Nephron (organoid): ENCODE data around the gene OLA1.

Experiments
- H3K27ac Mint-ChIP-seq, 3 experiments: 2 replicates each; pipeline ENCODE4 v1.8.0; 2020; ENCODE audit warnings: mixed read lengths in 3 of 3, mild to moderate bottlenecking in 2 of 3, moderate library complexity in 1 of 3
- H3K27me3 Mint-ChIP-seq: 2 replicates; pipeline ENCODE4 v1.8.0; 2021; ENCODE audit warnings: low read depth, mild to moderate bottlenecking, moderate library complexity, mixed read lengths
- H3K36me3 Mint-ChIP-seq: 2 replicates; pipeline ENCODE4 v1.8.0; 2020; ENCODE audit warnings: low read depth, mixed read lengths
- H3K4me1 Mint-ChIP-seq: 2 replicates; pipeline ENCODE4 v1.8.0; 2020; ENCODE audit warnings: mixed read lengths
- H3K4me3 Mint-ChIP-seq, 3 experiments: 2 replicates each; pipeline ENCODE4 v1.8.0; 2020; ENCODE audit warnings: mild to moderate bottlenecking in 3 of 3, mixed read lengths in 3 of 3, moderate library complexity in 2 of 3
- H3K9me3 Mint-ChIP-seq: 2 replicates; pipeline ENCODE4 v1.8.0; 2020; ENCODE audit warnings: mixed read lengths
- TF ChIP-seq, protein P1 (sequence below), 3 experiments: fragments of 200-600 bp; sonication (generic); IDR thresholded peaks; one replicate each; pipeline ENCODE4 v1.5.0; 2021; ENCODE audit warnings: antibody characterized with exemption in 3 of 3; ENCODE audit not compliant: unreplicated experiment in 3 of 3

OLA1 gene

DNA sequence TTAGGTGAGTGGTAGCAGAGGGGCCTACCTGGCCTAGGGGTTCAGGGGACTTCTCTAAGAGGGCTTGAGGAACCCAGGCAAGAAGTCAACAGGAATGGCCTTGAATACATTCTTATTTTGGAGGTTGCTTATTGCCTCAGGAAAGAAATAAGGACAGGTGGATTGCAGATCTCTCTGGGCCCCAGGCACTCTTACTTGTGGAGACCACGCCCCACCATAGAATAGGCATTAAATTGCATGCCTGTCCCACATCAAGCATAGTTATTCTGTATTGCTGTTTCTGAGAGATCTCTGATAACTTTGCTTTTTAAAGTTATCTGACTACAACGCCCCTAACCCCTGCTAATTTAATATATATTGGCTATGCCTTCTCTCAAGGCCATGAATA is 215.2 kb downstream of the OLA1 start:
- no peaks in the 10 kb centered on the region for H3K9me3 Mint-ChIP-seq
- peaks cover 13% of the 10 kb centered on the region for H3K27me3 Mint-ChIP-seq
- TF ChIP-seq, protein P1, sequence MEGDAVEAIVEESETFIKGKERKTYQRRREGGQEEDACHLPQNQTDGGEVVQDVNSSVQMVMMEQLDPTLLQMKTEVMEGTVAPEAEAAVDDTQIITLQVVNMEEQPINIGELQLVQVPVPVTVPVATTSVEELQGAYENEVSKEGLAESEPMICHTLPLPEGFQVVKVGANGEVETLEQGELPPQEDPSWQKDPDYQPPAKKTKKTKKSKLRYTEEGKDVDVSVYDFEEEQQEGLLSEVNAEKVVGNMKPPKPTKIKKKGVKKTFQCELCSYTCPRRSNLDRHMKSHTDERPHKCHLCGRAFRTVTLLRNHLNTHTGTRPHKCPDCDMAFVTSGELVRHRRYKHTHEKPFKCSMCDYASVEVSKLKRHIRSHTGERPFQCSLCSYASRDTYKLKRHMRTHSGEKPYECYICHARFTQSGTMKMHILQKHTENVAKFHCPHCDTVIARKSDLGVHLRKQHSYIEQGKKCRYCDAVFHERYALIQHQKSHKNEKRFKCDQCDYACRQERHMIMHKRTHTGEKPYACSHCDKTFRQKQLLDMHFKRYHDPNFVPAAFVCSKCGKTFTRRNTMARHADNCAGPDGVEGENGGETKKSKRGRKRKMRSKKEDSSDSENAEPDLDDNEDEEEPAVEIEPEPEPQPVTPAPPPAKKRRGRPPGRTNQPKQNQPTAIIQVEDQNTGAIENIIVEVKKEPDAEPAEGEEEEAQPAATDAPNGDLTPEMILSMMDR (IDR thresholded peaks at IDR 0.05; ENCODE audit: unreplicated experiment in 3 of 3) = no peak
- H3K4me3 Mint-ChIP-seq = no peak overlapping the region
- peak overlapping the region; percentile 93 to 95 (median 93) for H3K27ac Mint-ChIP-seq
- no peaks in the 10 kb centered on the region for H3K36me3 Mint-ChIP-seq
- peaks cover 44% of the 10 kb centered on the region for H3K4me1 Mint-ChIP-seq

DNA sequence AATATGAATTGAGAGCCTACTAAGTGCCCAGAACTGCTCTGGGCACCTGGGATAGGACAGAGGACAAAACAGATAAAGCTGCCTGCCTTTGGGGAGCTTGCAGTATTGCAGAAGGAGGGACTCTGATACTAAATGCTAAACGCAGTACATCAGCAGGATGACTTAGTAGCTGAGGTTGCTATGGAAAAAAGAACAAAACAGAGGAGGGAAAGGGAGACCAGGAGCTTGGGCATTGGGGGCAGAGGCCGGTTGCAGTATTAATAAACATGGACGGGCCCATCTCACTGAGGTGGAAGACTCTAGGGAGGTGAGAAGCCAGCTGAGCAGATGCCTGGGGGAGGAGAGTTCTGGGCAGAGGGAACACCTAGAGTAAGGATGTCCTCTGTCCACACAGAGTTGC is 217.1 kb downstream of the OLA1 start:
- peaks cover 48% of the 10 kb centered on the region for H3K4me1 Mint-ChIP-seq
- peaks cover 10% of the 10 kb centered on the region for H3K27me3 Mint-ChIP-seq
- H3K36me3 Mint-ChIP-seq = no peaks in the 10 kb centered on the region
- peak overlapping the region; percentile 57 to 66 (median 59) for H3K27ac Mint-ChIP-seq
- H3K9me3 Mint-ChIP-seq = no peaks in the 10 kb centered on the region
- H3K4me3 Mint-ChIP-seq = no peak overlapping the region
- TF ChIP-seq, protein P1 (IDR thresholded peaks at IDR 0.05; ENCODE audit: unreplicated experiment in 3 of 3) = no peak

DNA sequence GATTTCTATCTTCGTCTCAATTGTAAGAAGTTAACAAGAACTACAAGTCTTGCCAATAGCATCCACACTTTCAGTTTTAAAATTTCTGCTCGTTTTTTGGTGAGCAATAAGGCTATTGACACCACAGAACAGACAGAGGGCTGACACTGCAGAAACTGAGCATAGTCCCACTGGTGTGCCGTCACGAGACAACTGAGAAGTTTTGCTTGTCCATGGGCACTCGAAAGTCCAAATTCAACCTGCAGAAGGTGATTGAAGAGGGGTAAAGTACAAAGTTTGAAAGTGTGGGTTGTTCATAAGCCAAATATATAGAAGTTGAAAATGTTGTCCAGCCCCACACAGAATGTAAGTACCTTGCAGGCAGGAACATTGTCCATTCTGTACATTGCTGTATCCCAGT is 219.4 kb downstream of the OLA1 start:
- Mint-ChIP-seq H3K4me3 (no peak overlapping the region), H3K9me3 (no peaks in the 10 kb centered on the region), H3K4me1 (peaks cover 55% of the 10 kb centered on the region), H3K36me3 (no peaks in the 10 kb centered on the region), H3K27me3 (peaks cover 10% of the 10 kb centered on the region), H3K27ac (peak overlapping the region; percentile 61 to 100 (median 76))
- TF ChIP-seq, protein P1 (IDR thresholded peaks at IDR 0.05; ENCODE audit: unreplicated experiment in 3 of 3) = no peak

DNA sequence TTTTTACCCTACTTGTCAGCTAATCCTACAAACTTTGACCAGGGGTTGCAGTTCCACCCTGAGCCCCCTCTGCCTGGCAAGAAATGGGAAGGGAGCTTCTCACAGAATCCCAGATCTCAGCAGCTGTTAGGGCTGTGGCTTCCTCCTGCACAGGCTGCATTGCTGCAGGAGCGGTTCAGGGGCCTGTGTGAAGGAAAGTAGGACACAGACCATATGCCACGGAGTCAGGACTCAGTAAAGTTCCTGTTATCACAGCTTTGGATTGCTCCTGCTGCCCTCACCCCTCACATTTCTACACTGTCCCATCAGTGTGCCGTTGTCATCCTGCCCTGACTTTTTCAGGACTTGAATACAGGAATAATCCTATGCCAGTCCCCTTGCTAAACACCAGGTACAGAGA is 220.4 kb downstream of the OLA1 start:
- H3K27ac Mint-ChIP-seq = peak overlapping the region; percentile 77 to 100 (median 78)
- H3K36me3 Mint-ChIP-seq = no peaks in the 10 kb centered on the region
- peaks cover 6% of the 10 kb centered on the region for H3K27me3 Mint-ChIP-seq
- H3K4me1 Mint-ChIP-seq = peaks cover 64% of the 10 kb centered on the region
- H3K4me3 Mint-ChIP-seq = no peak overlapping the region
- TF ChIP-seq, protein P1 (IDR thresholded peaks at IDR 0.05; ENCODE audit: unreplicated experiment in 3 of 3) = no peak
- no peaks in the 10 kb centered on the region for H3K9me3 Mint-ChIP-seq

DNA sequence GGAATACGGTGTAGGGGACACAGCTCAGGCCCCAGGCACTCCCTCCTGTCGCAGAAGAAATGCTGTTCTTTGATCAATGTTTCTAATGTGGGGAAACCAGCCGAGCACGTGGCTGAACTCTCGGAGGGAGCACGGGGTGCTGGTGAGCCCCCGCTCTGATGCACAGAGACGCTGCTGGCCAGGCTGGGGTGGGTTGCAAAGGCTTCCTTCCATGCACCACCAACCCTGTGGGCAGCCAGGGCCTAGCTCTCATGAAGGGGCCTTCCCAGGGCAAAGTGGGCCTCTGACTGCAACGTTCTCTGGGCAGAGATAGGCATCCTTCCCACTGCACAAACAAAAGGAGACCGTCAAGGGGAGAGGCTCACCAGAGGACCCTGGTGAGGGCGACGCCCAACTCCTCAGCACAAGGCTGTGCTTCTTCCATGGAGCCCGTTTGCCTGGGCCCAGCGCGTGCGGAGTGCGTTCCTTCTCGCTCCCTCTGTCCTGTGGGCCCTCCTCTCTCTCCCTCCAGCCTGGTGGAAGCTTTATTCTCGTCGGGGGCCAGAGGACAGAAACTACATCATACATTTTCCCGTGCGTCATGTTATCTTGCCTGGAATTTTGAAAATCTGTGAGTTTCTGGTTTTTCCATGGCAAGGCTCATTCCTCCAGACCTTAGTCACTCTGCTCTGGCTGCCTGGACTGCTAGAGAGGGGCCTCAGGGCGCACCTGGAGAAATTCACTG is 222.0 kb downstream of the OLA1 start:
- H3K36me3 Mint-ChIP-seq = no peaks in the 10 kb centered on the region
- H3K9me3 Mint-ChIP-seq = no peaks in the 10 kb centered on the region
- peaks cover 6% of the 10 kb centered on the region for H3K27me3 Mint-ChIP-seq
- H3K4me1 Mint-ChIP-seq = peaks cover 70% of the 10 kb centered on the region
- peak overlapping the region; percentile 97 to 100 (median 100) for H3K27ac Mint-ChIP-seq
- TF ChIP-seq, protein P1 (IDR thresholded peaks at IDR 0.05; ENCODE audit: unreplicated experiment in 3 of 3) = no peak
- peak overlapping the region in 2 of 3 experiments; percentile 23 to 24 for H3K4me3 Mint-ChIP-seq
